HepG2 (cell line): ENCODE data around the gene TBX19. TPM values are rescaled to one million over a fixed set of nuclear protein-coding genes. Genes with fewer than 3 reads are reported as not detected.

Experiments
- ATAC-seq: fragments of 200-7000 bp; cut with Tn5 transposase; 3 replicates; pipeline ENCODE4 v1.9.1; 2020; ENCODE audit warnings: mild to moderate bottlenecking, moderate library complexity
- BruUV-seq: library from RNA; stranded (reverse); fragments of 400-500 nt; replicated peaks from 2 replicates; lab custom pipeline; 2021; lab: Mats Ljungman, UMichigan
- CTCF ChIA-PET: fragments of 300-600 bp; formaldehyde crosslinking; extraction: SDS; loops from one replicate; lab custom pipeline; 2021; ENCODE audit warnings: low total read pairs, inconsistent platforms, low intra/inter-chr PET ratio; lab: Yijun Ruan, JAX
- POLR2A ChIA-PET: fragments of 350-600 bp; sonication (Branson Sonifier 250); formaldehyde crosslinking; loops from one replicate; lab custom pipeline; 2020; ENCODE audit warnings: antibody characterized with exemption, inconsistent platforms; lab: Yijun Ruan, JAX
- DNase-seq: peaks from one replicate; pipeline ENCODE4 v3.0.0-alpha.2; 2015; ENCODE audit warnings: low spot score
- FAIRE-seq: peaks from 3 replicates; lab custom pipeline; 2011; peaks lifted over from hg19 to GRCh38; lab: Jason Lieb, UNC
- H2AFZ ChIP-seq: one replicate; pipeline ENCODE4 v1.6.1; 2011; ENCODE audit warnings: low read length, inconsistent platforms
- H3K27ac ChIP-seq: fragments of 300-600 bp; 3 replicates; pipeline ENCODE4 v1.8.0; 2011; ENCODE audit warnings: mixed run types, mild to moderate bottlenecking, mixed read lengths, low read length, inconsistent platforms; ENCODE audit not compliant: insufficient read depth; ENCODE audit errors: extremely low read length
- H3K27me3 ChIP-seq, 2 experiments: fragments of 200-600 bp in 1 of 2; 2 replicates in 1 of 2; 3 replicates in 1 of 2; pipeline versions ENCODE4 v1.6.0 to v1.8.0; 2011; ENCODE audit warnings: low read length in 2 of 2, mild to moderate bottlenecking in 2 of 2, moderate library complexity in 2 of 2, inconsistent platforms in 1 of 2; ENCODE audit not compliant: insufficient read depth in 2 of 2, control insufficient read depth in 1 of 2
- H3K36me3 ChIP-seq, 2 experiments: fragments of 200-600 bp in 1 of 2; replicated peaks in 1 of 2; 2 replicates in 1 of 2; 3 replicates in 1 of 2; pipeline versions ENCODE4 v1.5.1 to v1.8.0; 2011; ENCODE audit warnings: low read length in 2 of 2, inconsistent platforms in 1 of 2; ENCODE audit not compliant: insufficient read depth in 2 of 2, control insufficient read depth in 1 of 2
- H3K4me1 ChIP-seq: 2 replicates; pipeline ENCODE4 v1.5.1; 2012; ENCODE audit warnings: low read length, inconsistent platforms; ENCODE audit not compliant: insufficient read depth
- H3K4me2 ChIP-seq: 2 replicates; pipeline ENCODE4 v1.6.0; 2011; ENCODE audit warnings: low read depth, low read length, inconsistent platforms
- H3K4me3 ChIP-seq, 3 experiments: fragments of 200-600 bp in 1 of 3; sonication (generic), shearing (Covaris generic) in 1 of 3; replicated peaks in 1 of 3; 2 replicates each; pipeline ENCODE4 v1.5.1; 2011 to 2016; ENCODE audit warnings: low read length in 3 of 3, inconsistent platforms in 2 of 3, low read depth in 2 of 3, mild to moderate bottlenecking in 2 of 3, control low read depth in 1 of 3, mixed read lengths in 1 of 3; ENCODE audit not compliant: insufficient read depth in 1 of 3
- H3K79me2 ChIP-seq: one replicate; pipeline ENCODE4 v1.6.1; 2011; ENCODE audit warnings: low read length, inconsistent platforms; ENCODE audit not compliant: insufficient read depth
- H3K9ac ChIP-seq: 2 replicates; pipeline ENCODE4 v1.6.0; 2011; ENCODE audit warnings: mild to moderate bottlenecking, low read depth, low read length, inconsistent platforms; ENCODE audit not compliant: insufficient read depth
- H3K9me3 ChIP-seq: 2 replicates; pipeline ENCODE4 v1.5.1; 2012; ENCODE audit warnings: mild to moderate bottlenecking, low read length
- H4K20me1 ChIP-seq: 2 replicates; pipeline ENCODE4 v1.6.0; 2011; ENCODE audit warnings: inconsistent platforms, mild to moderate bottlenecking, low read length, moderate library complexity; ENCODE audit not compliant: insufficient read depth
- ARHGAP35 ChIP-seq: sonication (generic); formaldehyde crosslinking; IDR thresholded peaks from 2 replicates; pipeline ENCODE4 v1.9.0; 2022; ENCODE audit warnings: mild to moderate bottlenecking, inconsistent platforms, moderate library complexity, missing genetic modification reagents, borderline replicate concordance
- BCL6 ChIP-seq: IDR thresholded peaks from 2 replicates; pipeline ENCODE4 v1.6.1; 2016; ENCODE audit warnings: missing genetic modification reagents, missing compliant biosample characterization
- CREBL2 ChIP-seq: sonication (generic); formaldehyde crosslinking; IDR thresholded peaks from 2 replicates; pipeline ENCODE4 v1.8.1; 2023; ENCODE audit warnings: missing genetic modification reagents, mild to moderate bottlenecking, borderline replicate concordance
- GPBP1L1 ChIP-seq: sonication (generic); formaldehyde crosslinking; IDR thresholded peaks from 2 replicates; pipeline ENCODE4 v1.5.0; 2020; ENCODE audit warnings: mild to moderate bottlenecking, missing genetic modification reagents
- ZNF33A ChIP-seq: sonication (generic); formaldehyde crosslinking; IDR thresholded peaks from 2 replicates; pipeline ENCODE4 v1.5.1; 2020; ENCODE audit warnings: missing genetic modification reagents, mild to moderate bottlenecking, moderate library complexity, borderline replicate concordance
- ZNF530 ChIP-seq: sonication (generic); formaldehyde crosslinking; IDR thresholded peaks from 2 replicates; pipeline ENCODE4 v1.5.0; 2020; ENCODE audit warnings: low read depth, mild to moderate bottlenecking, missing genetic modification reagents
- ZNF704 ChIP-seq: sonication (generic); formaldehyde crosslinking; IDR thresholded peaks from 2 replicates; pipeline ENCODE4 v1.8.1; 2023; ENCODE audit warnings: mild to moderate bottlenecking, inconsistent platforms, moderate library complexity, missing genetic modification reagents, borderline replicate concordance
- ZNF749 ChIP-seq: sonication (generic); formaldehyde crosslinking; IDR thresholded peaks from 2 replicates; pipeline ENCODE4 v1.8.0; 2022; ENCODE audit warnings: mild to moderate bottlenecking, missing genetic modification reagents, moderate library complexity, borderline replicate concordance
- ZNF777 ChIP-seq: sonication (generic); formaldehyde crosslinking; IDR thresholded peaks from 2 replicates; pipeline ENCODE4 v1.4.0; 2020; ENCODE audit warnings: missing genetic modification reagents
- ZNF841 ChIP-seq: sonication (generic); formaldehyde crosslinking; IDR thresholded peaks from 2 replicates; pipeline ENCODE4 v1.8.1; 2023; ENCODE audit warnings: missing genetic modification reagents, borderline replicate concordance
- ZZZ3 ChIP-seq: sonication (generic); formaldehyde crosslinking; IDR thresholded peaks from 2 replicates; pipeline ENCODE4 v1.4.0; 2020; ENCODE audit warnings: missing genetic modification reagents, mild to moderate bottlenecking, borderline replicate concordance
- WGBS: methylation state at CpG from one replicate; pipeline ENCODE4 v1.1.6; 2017; ENCODE audit warnings: low lambda C conversion rate; 5-methylcytosine and 5-hydroxymethylcytosine counted together
- in situ Hi-C: cut with HindIII; loops from 2 replicates; pipeline ENCODE4 v1.10.0; 2017; ENCODE audit warnings: low pct_unique_long_range_greater_than_20kb; ENCODE audit not compliant: extremely low pct_ligation_motif_present
- intact Hi-C: fragments of 100-400 bp; cut with micrococcal nuclease; formaldehyde crosslinking; loops from one replicate; pipeline ENCODE4 v1.10.0; 2022; ENCODE audit not compliant: unreplicated experiment
- polyA plus RNA-seq, 8 experiments: library from polyadenylated mRNA; depleted of rRNA in 3 of 8; stranded (reverse) in 7 of 8; unstranded in 1 of 8; fragments of >200 nt; fragmentation: Illumina TruSeq in 4 of 8; extraction: Trizol in 4 of 8; gene quantifications; 2 replicates each; pipeline versions ENCODE4 v1.2.1 to v1.2.3, GENCODE V29; 2011 to 2016; ENCODE audit warnings: low read depth in 4 of 8, missing spikeins in 1 of 8, mixed read lengths in 1 of 8; ENCODE audit not compliant: insufficient read depth in 1 of 8
- total RNA-seq, 5 experiments: library from RNA; depleted of rRNA; stranded (reverse); fragments of >200 nt; fragmentation: Illumina TruSeq; extraction: Trizol; gene quantifications; 2 replicates each; pipeline ENCODE4 v1.2.3, GENCODE V29; 2016; ENCODE audit warnings: low read depth in 1 of 5

TBX19 gene
- total and polyA plus RNA-seq, 2 of the 13 experiments (the other 11 are each of a cell fraction or from before 2014, with no cell fraction given), result 0.31 to 1.4 TPM

- H3K9ac ChIP-seq, result no peak overlapping the region
- no peak for DNase-seq
- no peak overlapping the region for H3K4me3 ChIP-seq
- FAIRE-seq, result no peak
- H3K4me1 ChIP-seq, result no peaks in the 10 kb centered on the region
- POLR2A ChIA-PET, result no interaction called here
- H3K27ac ChIP-seq, result no peak overlapping the region
- BruUV-seq, result no TSS peak
- no peak for TF ChIP-seq ZNF704
- no peak for TF ChIP-seq ZNF841 (CRISPR knock-in tag)
- no peak for TF ChIP-seq GPBP1L1 (CRISPR knock-in tag)
- TF ChIP-seq ZNF749 (CRISPR knock-in tag), result no peak
- no peak for TF ChIP-seq ZNF530 (CRISPR knock-in tag)
- TF ChIP-seq ZZZ3 (CRISPR knock-in tag), result no peak
- no peak for TF ChIP-seq ZNF777 (CRISPR knock-in tag)
- TF ChIP-seq BCL6 (CRISPR knock-in tag), result no peak
- TF ChIP-seq CREBL2 (CRISPR knock-in tag), result no peak
- TF ChIP-seq ARHGAP35 (CRISPR knock-in tag), result no peak
- TF ChIP-seq ZNF33A (CRISPR knock-in tag), result no peak
- TF ChIP-seq, all 625 proteins: peak for 0
- intact Hi-C loops, result no loop called here
- H3K9me3 ChIP-seq, result peaks cover 16% of the 10 kb centered on the region
- H3K79me2 ChIP-seq, result no peaks in the 10 kb centered on the region
- H4K20me1 ChIP-seq, result no peaks in the 10 kb centered on the region
- CTCF ChIA-PET, result no interaction called here
- H2AFZ ChIP-seq, result no peak overlapping the region
- no peaks in the 10 kb centered on the region for H3K27me3 ChIP-seq
- 92% methylated on average over 3 of the region's 3 CpGs for WGBS
- no peaks in the 10 kb centered on the region; a peak in 1 of 5 replicates for H3K36me3 ChIP-seq
- no peak for ATAC-seq
- in situ Hi-C loops, result no loop called here
- H3K4me2 ChIP-seq, result no peak overlapping the region
These were observed 20.3 kb upstream of the TBX19 start for GRCh38 chr1:168260393-168260792.
